Bronchial smooth muscle cell (primary cell): ENCODE measurements around the gene SLC25A45. TPM values are rescaled to one million over a fixed set of nuclear protein-coding genes. Genes with fewer than 3 reads are reported as not detected.

ENCODE experiments used
- total RNA-seq: library from RNA; depleted of rRNA; stranded (reverse); fragments of >200 nt; gene quantifications from 2 replicates; pipeline ENCODE4 v1.2.1, GENCODE V29; 2014

The SLC25A45 gene, protein sequence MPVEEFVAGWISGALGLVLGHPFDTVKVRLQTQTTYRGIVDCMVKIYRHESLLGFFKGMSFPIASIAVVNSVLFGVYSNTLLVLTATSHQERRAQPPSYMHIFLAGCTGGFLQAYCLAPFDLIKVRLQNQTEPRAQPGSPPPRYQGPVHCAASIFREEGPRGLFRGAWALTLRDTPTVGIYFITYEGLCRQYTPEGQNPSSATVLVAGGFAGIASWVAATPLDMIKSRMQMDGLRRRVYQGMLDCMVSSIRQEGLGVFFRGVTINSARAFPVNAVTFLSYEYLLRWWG
- 0.77 and 0.95 TPM in 2 replicates for total RNA-seq

DNA sequence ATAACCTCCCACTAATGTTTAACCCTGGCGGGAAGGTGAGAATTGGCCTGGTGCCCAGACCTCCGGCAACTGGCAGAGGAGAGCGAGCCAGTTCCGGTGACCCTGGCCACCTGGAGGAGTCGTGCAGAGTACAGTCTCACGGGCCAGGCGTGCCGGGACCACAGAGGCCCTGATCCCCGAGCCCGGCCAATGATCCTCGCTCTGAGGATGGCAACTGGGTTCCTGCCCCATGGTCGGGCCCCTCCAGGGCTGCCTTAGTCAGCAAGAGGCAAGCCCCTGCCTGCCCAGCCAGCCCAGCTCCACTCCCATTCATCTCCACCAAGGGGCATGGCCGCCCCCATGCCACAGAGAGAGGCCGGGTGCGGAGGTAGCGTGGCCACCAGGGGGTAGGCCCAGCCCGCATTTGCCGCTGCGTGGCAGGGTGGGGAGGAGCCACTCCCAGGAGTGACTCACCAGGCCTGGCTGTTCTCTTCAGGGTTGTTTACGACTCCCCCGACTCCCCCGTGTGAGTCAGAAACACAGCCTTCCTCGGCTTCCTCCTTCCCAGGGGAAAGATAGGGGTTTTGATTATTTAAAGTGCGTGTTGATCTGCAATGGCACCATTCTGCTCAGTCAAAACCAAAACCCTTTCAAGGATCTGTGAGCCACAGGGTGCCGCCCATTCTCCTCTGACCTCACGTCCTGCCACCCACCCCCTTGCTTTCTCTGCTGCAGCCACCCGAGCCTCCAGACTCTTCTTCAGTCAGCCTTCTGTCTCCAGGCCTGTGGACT, at the start of gene SLC25A45:
TSS of gene SLC25A45 (minus strand) at position 614 of the 771 bp plus-strand sequence. CDS start 695 bp downstream, outside the sequence.

DNA sequence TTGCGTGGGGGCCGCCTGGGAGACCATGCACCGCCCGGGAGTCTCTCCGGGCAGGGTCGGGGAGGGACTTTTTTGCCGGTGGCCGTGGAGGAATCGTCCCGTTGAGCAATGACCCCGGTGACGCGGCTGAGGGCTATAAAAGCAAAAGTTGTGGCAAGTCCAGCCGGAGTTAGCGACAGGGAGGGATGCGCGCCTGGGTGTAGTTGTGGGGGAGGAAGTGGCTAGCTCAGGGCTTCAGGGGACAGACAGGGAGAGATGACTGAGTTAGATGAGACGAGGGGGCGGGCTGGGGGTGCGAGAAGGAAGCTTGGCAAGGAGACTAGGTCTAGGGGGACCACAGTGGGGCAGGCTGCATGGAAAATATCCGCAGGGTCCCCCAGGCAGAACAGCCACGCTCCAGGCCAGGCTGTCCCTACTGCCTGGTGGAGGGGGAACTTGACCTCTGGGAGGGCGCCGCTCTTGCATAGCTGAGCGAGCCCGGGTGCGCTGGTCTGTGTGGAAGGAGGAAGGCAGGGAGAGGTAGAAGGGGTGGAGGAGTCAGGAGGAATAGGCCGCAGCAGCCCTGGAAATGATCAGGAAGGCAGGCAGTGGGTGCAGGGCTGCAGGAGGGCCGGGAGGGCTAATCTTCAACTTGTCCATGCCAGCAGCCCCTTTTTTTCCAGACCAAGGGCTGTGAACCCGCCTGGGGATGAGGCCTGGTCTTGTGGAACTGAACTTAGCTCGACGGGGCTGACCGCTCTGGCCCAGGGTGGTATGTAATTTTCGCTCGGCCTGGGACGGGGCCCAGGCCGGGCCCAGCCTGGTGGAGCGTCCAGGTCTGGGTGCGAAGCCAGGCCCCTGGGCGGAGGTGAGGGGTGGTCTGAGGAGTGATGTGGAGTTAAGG, 40.4 kb upstream of the SLC25A45 start, which contains the start of gene NEAT1:
TSS of gene NEAT1 (plus strand) at position 166 of the 883 bp plus-strand sequence.

DNA sequence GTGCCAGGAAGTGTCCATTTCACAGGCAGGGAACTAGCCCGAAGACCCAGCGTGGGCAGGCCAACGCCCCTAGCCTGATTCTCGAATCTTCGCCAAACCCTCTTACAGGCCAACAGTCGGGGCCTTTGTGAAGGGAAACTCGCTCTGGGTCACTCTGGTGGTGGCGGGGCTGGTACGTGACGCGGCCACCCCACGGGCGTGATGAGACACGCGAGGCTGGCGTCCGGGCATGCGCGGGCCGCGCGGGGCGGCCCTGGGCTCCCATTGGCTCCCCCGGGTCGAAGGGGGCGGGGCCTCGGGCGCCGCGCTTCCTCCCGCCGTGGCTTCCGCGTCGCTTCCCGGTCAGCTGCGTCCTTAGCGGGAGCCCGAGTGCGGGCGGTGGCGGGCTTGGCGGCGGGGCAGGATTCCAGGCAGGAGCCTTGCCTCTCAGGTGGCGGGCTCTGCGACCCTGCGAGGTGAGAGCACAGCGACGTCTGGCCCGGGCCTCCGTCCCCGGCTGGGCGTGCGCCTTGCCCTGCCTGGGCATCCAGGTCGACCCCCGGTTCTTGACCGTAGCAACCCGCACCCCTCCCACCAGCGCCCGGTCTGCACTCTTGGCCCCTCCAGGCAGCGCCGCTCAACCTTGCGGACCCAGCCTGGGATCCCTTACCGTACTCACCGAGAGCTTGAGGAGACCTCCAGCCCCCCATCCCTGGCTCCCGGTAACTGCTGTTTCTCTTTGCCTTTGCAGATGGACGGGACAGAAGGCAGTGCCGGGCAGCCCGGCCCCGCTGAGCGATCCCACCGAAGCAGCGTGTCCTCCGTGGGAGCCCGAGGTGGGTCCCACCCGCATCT, 4.1 kb upstream of the SLC25A45 start, which contains the start of gene FRMD8:
TSS of gene FRMD8 (plus strand) at position 331 of the 834 bp plus-strand sequence. CDS start at position 731, 400 bp downstream.

DNA sequence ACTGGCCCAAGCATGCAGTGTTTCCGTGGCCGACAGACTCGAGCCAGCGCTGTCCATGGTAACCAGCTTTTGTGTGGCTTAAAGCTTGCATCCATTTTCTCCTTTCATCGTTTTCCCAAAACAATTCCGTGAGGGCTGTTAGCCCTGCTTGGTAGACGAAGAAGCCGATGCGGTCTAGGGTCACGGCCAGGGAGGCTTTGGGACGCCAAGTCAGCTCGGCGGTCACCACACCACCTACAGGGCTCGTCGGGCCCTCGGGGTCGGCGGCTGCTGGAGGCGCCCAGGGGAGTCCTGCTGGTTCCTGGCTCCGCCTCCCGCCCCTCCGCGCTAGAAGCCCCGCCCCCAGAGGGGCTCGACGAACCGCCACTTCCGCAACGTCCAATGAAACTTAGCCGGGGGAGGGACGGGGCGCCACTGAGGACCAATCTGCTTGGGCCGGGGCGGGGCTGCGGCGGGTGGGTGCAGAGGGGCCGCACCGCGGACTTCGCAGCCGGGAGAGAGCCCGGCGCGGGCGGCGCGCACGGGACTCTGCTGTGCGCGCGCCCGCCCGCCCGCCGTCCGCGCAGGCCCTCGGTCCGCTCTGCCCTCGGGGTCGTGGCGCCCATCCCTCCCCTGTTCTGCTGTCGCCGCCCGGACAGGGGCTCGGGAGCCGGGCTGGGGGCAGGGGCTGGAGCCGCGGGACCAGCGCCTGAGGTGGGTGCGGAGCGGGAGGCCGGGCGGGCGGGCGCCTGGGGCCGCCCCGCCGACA, 28.0 kb downstream of the SLC25A45 start, which contains the start of gene TIGD3:
TSS of gene TIGD3 (plus strand) at position 487 of the 748 bp plus-strand sequence. CDS start 1,058 bp downstream, outside the sequence.

Other genes with a start within 250 kb of the SLC25A45 start
- gene SYVN1, start 248.1 kb downstream of the SLC25A45 start, total RNA-seq, result 9.5 and 15.5 TPM in 2 replicates
- not detected in 2 replicates for gene SPDYC, start 212.4 kb downstream of the SLC25A45 start, total RNA-seq
- 64.3 and 93.6 TPM in 2 replicates for gene CAPN1, start 200.7 kb downstream of the SLC25A45 start, total RNA-seq
- 0.69 and 3.5 TPM in 2 replicates for gene POLA2, start 120.7 kb downstream of the SLC25A45 start, total RNA-seq
- 15.6 and 33.7 TPM in 2 replicates for gene CDC42EP2, start 67.8 kb downstream of the SLC25A45 start, total RNA-seq
- 25.0 and 27.0 TPM in 2 replicates for gene DPF2, start 48.8 kb downstream of the SLC25A45 start, total RNA-seq
- under 0.01 TPM in 2 replicates for gene TIGD3, start 27.9 kb downstream of the SLC25A45 start, total RNA-seq
- gene FRMD8, start 4.0 kb upstream of the SLC25A45 start, total RNA-seq, result 17.2 and 23.9 TPM in 2 replicates
- 338 and 347 TPM in 2 replicates for gene NEAT1, start 40.2 kb upstream of the SLC25A45 start, total RNA-seq
- gene MALAT1, start 116.4 kb upstream of the SLC25A45 start, total RNA-seq, result 7,849 and 17,081 TPM in 2 replicates
- gene SCYL1, start 142.4 kb upstream of the SLC25A45 start, total RNA-seq, result 69.7 and 74.6 TPM in 2 replicates
- 44.6 and 50.3 TPM in 2 replicates for gene LTBP3, start 175.7 kb upstream of the SLC25A45 start, total RNA-seq
- gene ZNRD2, start 187.8 kb upstream of the SLC25A45 start, total RNA-seq, result 28.4 and 29.9 TPM in 2 replicates
- gene FAM89B, start 189.9 kb upstream of the SLC25A45 start, total RNA-seq, result 12.4 and 13.2 TPM in 2 replicates
- 34.9 and 59.4 TPM in 2 replicates for gene EHBP1L1, start 193.4 kb upstream of the SLC25A45 start, total RNA-seq
- 0.09 and 0.16 TPM in 2 replicates for gene KCNK7, start 213.2 kb upstream of the SLC25A45 start, total RNA-seq
- 15.2 and 17.5 TPM in 2 replicates for gene MAP3K11, start 231.6 kb upstream of the SLC25A45 start, total RNA-seq
- gene PCNX3, start 233.1 kb upstream of the SLC25A45 start, total RNA-seq, result 8.8 and 10.0 TPM in 2 replicates